Muscle of leg (tissue), 11 donors: ENCODE results near the gene PARD6A. TPM values are rescaled to one million over a fixed set of nuclear protein-coding genes. Genes with fewer than 3 reads are reported as not detected.
"Not testable (repeated sequence)": the region's sequence is repeated elsewhere in the genome, so short reads cannot be mapped to it uniquely, and the experiment has no call there.

Experiments
- DNase-seq: peaks from one replicate; pipeline ENCODE4 v3.0.0; 2013
- H3K27ac ChIP-seq: one replicate; pipeline ENCODE4 v1.5.1; 2013; ENCODE audit warnings: mild to moderate bottlenecking, low read length, control low read depth
- H3K27me3 ChIP-seq: one replicate; pipeline ENCODE4 v1.6.1; 2013; ENCODE audit warnings: low read length; ENCODE audit not compliant: control insufficient read depth, insufficient read depth
- H3K36me3 ChIP-seq: one replicate; pipeline ENCODE4 v1.6.1; 2013; ENCODE audit warnings: low read length; ENCODE audit not compliant: control insufficient read depth, insufficient read depth
- H3K4me1 ChIP-seq: one replicate; pipeline ENCODE4 v1.6.1; 2013; ENCODE audit warnings: low read length; ENCODE audit not compliant: control insufficient read depth, insufficient read depth
- H3K4me3 ChIP-seq: one replicate; pipeline ENCODE4 v1.5.1; 2013; ENCODE audit warnings: low read length, control low read depth
- H3K9me3 ChIP-seq: replicated peaks from 2 replicates; pipeline ENCODE4 v1.6.1; 2013; ENCODE audit warnings: low read depth, low read length; ENCODE audit not compliant: control insufficient read depth
- WGBS: methylation state at CpG from one replicate; pipeline ENCODE4 v1.1.5; 2013; ENCODE audit warnings: missing lambda C conversion rate; ENCODE audit not compliant: insufficient coverage; 5-methylcytosine and 5-hydroxymethylcytosine counted together
- polyA plus RNA-seq, 8 donors: library from polyadenylated mRNA; unstranded; fragments of 120-200 nt; gene quantifications; one replicate each; pipeline versions ENCODE4 v1.2.1 to v1.2.3, GENCODE V29; 2013; ENCODE audit warnings: inconsistent platforms in 1 of 8, low replicate concordance in 1 of 8; ENCODE audit not compliant: insufficient read length in 8 of 8, insufficient read depth in 1 of 8
- total RNA-seq: library from RNA; stranded (reverse); fragments of 120-200 nt; gene quantifications from one replicate; pipeline ENCODE4 v1.2.4, GENCODE V29; 2013

The PARD6A gene
- total and polyA plus RNA-seq, 9 donors: 0.59 to 1.8 (median 1.3) TPM

- Histone ChIP-seq H3K4me3 (no peak overlapping the region), H3K36me3 (peaks cover 22% of the 10 kb centered on the region), H3K9me3 (no peaks in the 10 kb centered on the region), H3K4me1 (no peaks in the 10 kb centered on the region), H3K27me3 (no peaks in the 10 kb centered on the region), H3K27ac (peak overlapping the region; percentile 15)
- 88% methylated on average over 9 of the region's 17 CpGs for WGBS
- no peak for DNase-seq
Measured at GRCh38 chr16:67685388-67686112, 24.8 kb downstream of the PARD6A start.

GRCh38 chr16:67693517-67694285 lies 32.9 kb downstream of the PARD6A start:
- WGBS: 81% methylated on average over 4 of the region's 8 CpGs
- not testable (repeated sequence) for H3K27me3 ChIP-seq, H3K36me3 ChIP-seq, H3K9me3 ChIP-seq, H3K27ac ChIP-seq, H3K4me1 ChIP-seq, DNase-seq, H3K4me3 ChIP-seq

GRCh38 chr16:67694611-67695010 lies 33.9 kb downstream of the PARD6A start:
- Histone ChIP-seq H3K27ac (no peak overlapping the region), H3K4me1 (no peaks in the 10 kb centered on the region), H3K9me3 (peaks cover 3% of the 10 kb centered on the region), H3K36me3 (peaks cover 8% of the 10 kb centered on the region), H3K4me3 (no peak overlapping the region), H3K27me3 (no peaks in the 10 kb centered on the region)
- WGBS: 43% methylated on average over 1 of the region's 2 CpGs
- no peak for DNase-seq

- Histone ChIP-seq H3K27me3 (no peaks in the 10 kb centered on the region), H3K36me3 (peaks cover 8% of the 10 kb centered on the region), H3K27ac (no peak overlapping the region), H3K4me3 (no peak overlapping the region), H3K9me3 (peaks cover 3% of the 10 kb centered on the region), H3K4me1 (no peaks in the 10 kb centered on the region)
- WGBS: 100% methylated on average over 1 of the region's 4 CpGs
- DNase-seq: no peak
Measured at GRCh38 chr16:67697422-67698185, 36.8 kb downstream of the PARD6A start.

GRCh38 chr16:67699265-67699664 lies 38.5 kb downstream of the PARD6A start:
- Histone ChIP-seq H3K36me3 (peaks cover 8% of the 10 kb centered on the region), H3K9me3 (peaks cover 3% of the 10 kb centered on the region), H3K4me1 (no peaks in the 10 kb centered on the region), H3K4me3 (no peak overlapping the region), H3K27ac (no peak overlapping the region), H3K27me3 (no peaks in the 10 kb centered on the region)
- DNase-seq: no peak
- WGBS: 100% methylated on average over 3 of the region's 7 CpGs

GRCh38 chr16:67701420-67701819 lies 40.7 kb downstream of the PARD6A start:
- Histone ChIP-seq H3K4me3 (no peak overlapping the region), H3K36me3 (peaks cover 13% of the 10 kb centered on the region), H3K27me3 (no peaks in the 10 kb centered on the region), H3K27ac (no peak overlapping the region), H3K9me3 (peaks cover 3% of the 10 kb centered on the region), H3K4me1 (no peaks in the 10 kb centered on the region)
- WGBS: no CpG with 5 or more reads among the region's 1 CpG
- no peak for DNase-seq

GRCh38 chr16:67702130-67702529 lies 41.4 kb downstream of the PARD6A start:
- Histone ChIP-seq H3K36me3 (peaks cover 13% of the 10 kb centered on the region), H3K4me1 (no peaks in the 10 kb centered on the region), H3K27me3 (no peaks in the 10 kb centered on the region), H3K27ac (no peak overlapping the region), H3K9me3 (peaks cover 3% of the 10 kb centered on the region), H3K4me3 (no peak overlapping the region)
- 100% methylated on average over 1 of the region's 4 CpGs for WGBS
- no peak for DNase-seq

- Histone ChIP-seq H3K4me1 (no peaks in the 10 kb centered on the region), H3K9me3 (peaks cover 3% of the 10 kb centered on the region), H3K36me3 (peaks cover 5% of the 10 kb centered on the region), H3K4me3 (no peak overlapping the region), H3K27me3 (no peaks in the 10 kb centered on the region), H3K27ac (no peak overlapping the region)
- DNase-seq: no peak
- no CpG with 5 or more reads among the region's 2 CpGs for WGBS
Measured at GRCh38 chr16:67703626-67704025, 42.9 kb downstream of the PARD6A start.

GRCh38 chr16:67704110-67704509 lies 43.4 kb downstream of the PARD6A start:
- Histone ChIP-seq H3K36me3 (peaks cover 5% of the 10 kb centered on the region), H3K4me3 (no peak overlapping the region), H3K27ac (no peak overlapping the region), H3K4me1 (no peaks in the 10 kb centered on the region), H3K9me3 (peaks cover under 1% of the 10 kb centered on the region), H3K27me3 (no peaks in the 10 kb centered on the region)
- WGBS: no CpG with 5 or more reads among the region's 5 CpGs
- DNase-seq: no peak

GRCh38 chr16:67707210-67707609 lies 46.5 kb downstream of the PARD6A start:
- no peaks in the 10 kb centered on the region for H3K27me3 ChIP-seq
- no CpG with 5 or more reads among the region's 4 CpGs for WGBS
- H3K4me3 ChIP-seq: no peak overlapping the region
- DNase-seq: no peak
- H3K9me3 ChIP-seq: no peaks in the 10 kb centered on the region
- no peaks in the 10 kb centered on the region for H3K4me1 ChIP-seq
- H3K27ac ChIP-seq: no peak overlapping the region
- peaks cover 5% of the 10 kb centered on the region for H3K36me3 ChIP-seq
